Limb (tissue), 2 donors: ENCODE results near the gene ICA1.

Source experiments
- DNase-seq, 2 donors: peaks; one replicate each; pipeline ENCODE4 v3.0.0-alpha.2; 2016; ENCODE audit errors: extremely low spot score in 2 of 2

ICA1 gene

DNA sequence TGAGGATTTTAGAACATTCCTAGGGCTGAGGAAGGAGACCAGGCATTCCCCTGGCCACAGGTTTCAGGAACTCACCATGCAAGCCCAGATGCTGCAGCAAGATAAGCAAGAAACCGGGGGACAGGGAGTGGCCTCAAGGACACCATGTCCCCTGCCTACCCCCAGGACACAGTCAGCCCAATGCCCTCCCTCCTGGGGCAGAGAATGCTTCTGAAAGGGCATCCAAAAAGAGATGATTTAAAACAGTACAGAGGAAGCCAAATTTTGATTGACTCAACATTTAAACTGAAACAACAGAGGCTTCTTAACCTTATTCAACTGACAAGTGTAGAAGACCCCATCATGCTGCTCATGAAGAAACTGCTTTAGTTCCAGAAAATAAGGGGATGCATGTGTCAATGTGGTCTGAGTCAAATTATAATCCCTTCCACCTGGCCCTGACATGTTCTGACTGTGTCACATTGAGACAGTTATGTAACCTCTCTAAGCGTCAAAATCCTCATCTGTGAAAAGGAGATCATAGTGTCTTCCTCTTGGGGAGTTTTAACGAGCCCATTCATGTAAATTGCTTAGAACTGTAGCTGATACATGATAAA lies 60.0 kb downstream of the ICA1 start:
- no peak for DNase-seq

DNA sequence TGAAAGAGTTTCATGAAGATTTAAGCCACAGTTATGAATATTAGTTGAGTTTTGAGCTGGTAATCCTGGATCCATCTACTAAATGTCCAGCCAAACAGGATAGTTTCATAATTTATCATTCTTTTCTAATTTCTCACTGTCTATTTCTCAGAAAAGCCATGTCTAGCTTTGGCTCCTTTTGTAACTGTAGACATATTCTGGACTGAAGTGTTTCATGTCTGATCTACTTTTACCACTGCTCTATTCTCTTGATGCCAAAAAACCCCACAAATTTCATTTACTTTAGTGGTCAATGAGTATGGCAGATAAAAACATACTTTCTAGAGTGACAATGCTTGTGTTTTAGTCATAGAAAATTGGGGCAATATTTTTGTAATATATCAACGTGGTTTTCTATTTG lies 61.2 kb downstream of the ICA1 start:
- DNase-seq = no peak

DNA sequence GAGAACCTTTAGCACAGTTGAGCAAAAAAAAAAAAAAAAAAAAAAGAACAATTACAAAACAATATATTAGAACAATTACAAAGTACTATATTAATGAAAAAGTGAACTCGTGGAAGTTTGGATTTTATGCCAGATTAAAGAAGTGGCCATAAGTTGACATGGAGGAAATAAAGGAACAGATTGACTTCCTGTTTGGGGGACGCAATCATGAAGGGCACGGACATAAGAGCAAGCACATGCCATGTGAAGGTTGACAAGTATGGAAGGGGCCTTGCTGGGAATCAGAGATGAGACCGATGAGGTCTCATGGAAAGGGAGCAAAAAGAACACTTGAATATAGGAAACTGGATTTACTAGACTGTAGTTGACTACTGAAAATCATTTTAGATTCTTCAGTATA lies 61.7 kb downstream of the ICA1 start:
- DNase-seq = no peak

GRCh38 chr7:8197994-8198698 lies 63.8 kb downstream of the ICA1 start:
- no peak for DNase-seq

DNA sequence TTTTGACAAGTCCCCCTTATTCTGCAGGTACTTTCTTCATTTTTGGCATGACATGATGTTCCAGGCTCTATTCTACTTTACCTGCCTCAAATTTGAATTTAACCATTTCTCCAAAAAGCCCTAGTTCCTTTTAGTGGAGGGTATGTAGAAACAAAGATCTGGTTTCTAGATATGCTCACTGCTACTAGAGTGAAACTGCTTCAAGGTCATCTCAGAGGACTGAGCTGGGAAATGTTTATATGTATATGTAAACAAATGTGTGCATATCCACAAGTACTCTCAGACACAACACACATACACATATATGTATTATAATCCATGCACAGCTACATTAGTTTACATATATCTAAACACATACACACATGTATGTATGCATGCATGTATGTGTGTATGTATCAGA lies 69.1 kb downstream of the ICA1 start:
- no peak for DNase-seq

DNA sequence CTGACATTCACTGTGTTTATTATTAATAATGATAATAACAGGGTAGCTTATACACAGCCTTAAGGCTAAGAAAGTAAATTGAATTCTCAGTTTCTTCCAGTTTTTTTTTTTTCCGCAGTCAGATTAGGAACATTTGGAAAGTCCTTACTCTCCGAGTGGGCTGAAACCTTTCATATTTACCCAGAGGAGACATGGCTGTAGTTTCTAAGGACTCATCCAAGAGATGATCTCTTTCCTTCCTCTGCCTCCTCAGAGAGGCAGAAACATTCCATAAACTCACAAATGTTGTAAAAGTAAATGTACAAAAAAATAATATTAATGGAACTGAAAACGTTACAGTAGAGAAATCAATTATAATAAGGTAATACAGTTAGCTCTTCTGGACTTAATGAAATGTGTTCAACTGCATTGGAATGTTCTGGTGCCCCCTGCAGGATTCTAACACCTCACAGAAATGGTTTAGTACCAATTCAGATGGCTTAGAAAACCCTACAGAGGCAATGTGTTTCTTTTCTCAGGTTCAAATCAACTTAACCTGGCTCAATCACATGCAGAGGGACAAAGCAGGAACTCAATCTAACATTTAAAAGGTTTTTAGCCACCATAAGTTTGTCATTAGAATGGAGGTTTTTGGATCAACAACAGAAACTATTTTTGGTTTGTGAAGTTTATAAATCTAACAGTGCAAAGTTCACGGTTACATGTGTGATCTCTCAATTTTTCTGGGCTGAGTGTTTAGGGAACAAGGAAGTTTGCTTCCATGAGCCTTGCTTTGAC lies 71.7 kb downstream of the ICA1 start:
- peak; percentile 50 to 67 for DNase-seq

- peak in 1 of 2 donors; percentile 58 for DNase-seq
Observed at GRCh38 chr7:8189625-8190024, 72.3 kb downstream of the ICA1 start.

GRCh38 chr7:8185926-8186683 lies 75.9 kb downstream of the ICA1 start:
- DNase-seq = no peak

DNA sequence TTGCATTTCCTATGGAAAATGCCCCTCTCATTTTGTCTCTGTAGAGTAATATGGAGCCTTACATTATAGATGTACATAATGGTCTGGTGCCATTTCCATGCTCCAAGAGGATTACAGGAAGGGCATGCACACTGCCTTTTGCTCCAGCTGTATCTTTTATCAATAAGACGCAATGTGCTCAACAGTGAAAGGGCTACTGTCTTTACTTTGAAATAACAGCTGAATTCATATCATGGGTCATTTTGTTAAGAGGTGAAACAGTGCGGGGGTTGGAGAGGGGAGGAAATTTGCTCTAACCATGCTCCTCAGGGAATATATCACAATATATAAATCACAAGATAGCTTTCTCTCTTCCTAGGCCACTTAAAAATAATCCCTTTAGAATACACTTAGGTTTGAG lies 77.7 kb downstream of the ICA1 start:
- no peak for DNase-seq

GRCh38 chr7:8179486-8179885 lies 82.5 kb downstream of the ICA1 start:
- DNase-seq = no peak

DNA sequence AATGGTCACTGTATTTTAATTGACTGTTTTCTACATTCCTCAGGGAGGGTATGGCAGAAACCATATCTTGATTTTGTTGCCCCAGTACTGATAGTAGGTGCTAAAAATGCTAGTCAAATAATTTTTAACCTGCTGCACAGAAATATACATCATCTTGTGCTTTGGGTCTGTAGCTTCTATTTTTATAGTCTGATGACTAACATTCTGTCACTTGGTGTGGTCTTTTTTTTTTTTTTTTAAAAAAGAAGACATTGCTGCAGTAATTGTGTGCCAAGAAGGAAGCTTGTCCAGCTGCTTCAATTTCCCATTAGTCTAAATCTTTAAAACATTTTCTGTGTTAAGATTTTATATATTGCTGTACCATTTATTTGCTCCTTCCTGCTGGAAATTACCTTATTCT lies 83.6 kb downstream of the ICA1 start:
- DNase-seq = no peak

GRCh38 chr7:8177109-8177933 lies 84.6 kb downstream of the ICA1 start:
- DNase-seq = no peak

GRCh38 chr7:8176370-8177081 lies 85.4 kb downstream of the ICA1 start:
- DNase-seq = no peak

DNA sequence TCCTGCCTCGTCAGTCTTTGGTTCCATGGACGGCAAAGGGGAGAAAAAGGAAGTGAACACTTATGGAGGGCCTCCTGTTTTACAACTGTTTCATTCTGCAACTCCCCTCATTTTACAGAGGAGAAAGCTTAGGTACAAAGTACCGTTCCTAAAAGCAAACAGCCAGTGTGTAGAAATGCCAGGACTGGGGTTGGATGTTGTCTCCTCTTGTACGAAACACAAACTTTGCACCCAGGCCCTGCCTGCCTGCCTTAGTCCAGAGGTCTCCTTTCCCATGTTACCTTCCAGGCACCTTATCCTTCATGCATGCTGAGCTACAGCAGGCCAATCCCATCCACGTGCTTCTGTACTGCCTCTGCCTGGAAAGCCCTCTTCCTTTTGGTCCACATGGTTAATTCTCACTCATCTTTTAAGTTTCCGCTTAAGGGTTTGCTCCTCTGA lies 86.0 kb downstream of the ICA1 start:
- no peak for DNase-seq

- DNase-seq = no peak
Observed at GRCh38 chr7:8172372-8173354, 89.3 kb downstream of the ICA1 start.

GRCh38 chr7:8169171-8169570 lies 92.8 kb downstream of the ICA1 start:
- no peak for DNase-seq

- DNase-seq = no peak
Observed at GRCh38 chr7:8168336-8168735, 93.6 kb downstream of the ICA1 start.

DNA sequence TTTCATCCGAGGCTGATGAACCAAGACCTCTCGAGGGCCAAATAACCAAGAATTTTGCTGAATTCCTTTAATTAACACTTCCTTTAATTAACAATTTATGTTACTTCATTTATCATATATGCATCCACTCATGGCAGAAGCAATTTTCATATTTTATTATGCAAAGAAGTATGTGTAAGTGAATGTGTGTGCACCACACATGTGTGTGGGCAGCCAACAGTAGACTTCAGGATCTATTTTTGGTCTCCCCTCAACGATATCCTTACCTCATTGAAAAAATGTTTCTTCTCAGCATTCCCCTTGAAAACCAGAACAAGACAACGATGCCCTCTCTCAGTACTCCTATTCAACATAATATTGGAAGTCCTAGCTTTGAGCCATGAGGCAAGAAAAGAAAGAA lies 96.8 kb downstream of the ICA1 start:
- no peak for DNase-seq

- no peak for DNase-seq
Observed at GRCh38 chr7:8162181-8162580, 99.8 kb downstream of the ICA1 start.
